ENCODE data around the gene GNAI3.

GNAI3 gene

GRCh38 chr1:109527846-109528695 is 20.3 kb upstream of the GNAI3 start:
- no peak overlapping the region for H3K4me3 ChIP-seq (ENCODE audit: low read depth, low read length)
- TF ChIP-seq CTCF (IDR thresholded peaks at IDR 0.05; ENCODE audit: low read depth, low read length), result no peak

GRCh38 chr1:109528712-109529111 is 19.7 kb upstream of the GNAI3 start:
- H3K4me3 ChIP-seq (ENCODE audit: low read depth, low read length), result no peak overlapping the region
- no peak for TF ChIP-seq CTCF (IDR thresholded peaks at IDR 0.05; ENCODE audit: low read depth, low read length)

GRCh38 chr1:109529881-109530456 is 18.4 kb upstream of the GNAI3 start:
- TF ChIP-seq CTCF (IDR thresholded peaks at IDR 0.05; ENCODE audit: low read depth, low read length), result no peak
- H3K4me3 ChIP-seq (ENCODE audit: low read depth, low read length), result no peak overlapping the region

- TF ChIP-seq CTCF (IDR thresholded peaks at IDR 0.05; ENCODE audit: low read depth, low read length), result no peak
- no peak overlapping the region for H3K4me3 ChIP-seq (ENCODE audit: low read depth, low read length)
These were observed 17.8 kb upstream of the GNAI3 start for GRCh38 chr1:109530457-109531087.

GRCh38 chr1:109531380-109531779 is 17.0 kb upstream of the GNAI3 start:
- no peak for TF ChIP-seq CTCF (IDR thresholded peaks at IDR 0.05; ENCODE audit: low read depth, low read length)
- H3K4me3 ChIP-seq (ENCODE audit: low read depth, low read length), result no peak overlapping the region

GRCh38 chr1:109531826-109532364 is 16.5 kb upstream of the GNAI3 start:
- no peak overlapping the region for H3K4me3 ChIP-seq (ENCODE audit: low read depth, low read length)
- no peak for TF ChIP-seq CTCF (IDR thresholded peaks at IDR 0.05; ENCODE audit: low read depth, low read length)

Data from WI38 (cell line).